ENCODE data around the gene LRMDA. TPM values are rescaled to one million over a fixed set of nuclear protein-coding genes. Genes with fewer than 3 reads are reported as not detected.

LRMDA gene
- total and polyA plus RNA-seq, 2 of the 8 experiments (the other 6 are each of a cell fraction or from before 2014, with no cell fraction given), result 0.86 to 2.8 TPM

DNA sequence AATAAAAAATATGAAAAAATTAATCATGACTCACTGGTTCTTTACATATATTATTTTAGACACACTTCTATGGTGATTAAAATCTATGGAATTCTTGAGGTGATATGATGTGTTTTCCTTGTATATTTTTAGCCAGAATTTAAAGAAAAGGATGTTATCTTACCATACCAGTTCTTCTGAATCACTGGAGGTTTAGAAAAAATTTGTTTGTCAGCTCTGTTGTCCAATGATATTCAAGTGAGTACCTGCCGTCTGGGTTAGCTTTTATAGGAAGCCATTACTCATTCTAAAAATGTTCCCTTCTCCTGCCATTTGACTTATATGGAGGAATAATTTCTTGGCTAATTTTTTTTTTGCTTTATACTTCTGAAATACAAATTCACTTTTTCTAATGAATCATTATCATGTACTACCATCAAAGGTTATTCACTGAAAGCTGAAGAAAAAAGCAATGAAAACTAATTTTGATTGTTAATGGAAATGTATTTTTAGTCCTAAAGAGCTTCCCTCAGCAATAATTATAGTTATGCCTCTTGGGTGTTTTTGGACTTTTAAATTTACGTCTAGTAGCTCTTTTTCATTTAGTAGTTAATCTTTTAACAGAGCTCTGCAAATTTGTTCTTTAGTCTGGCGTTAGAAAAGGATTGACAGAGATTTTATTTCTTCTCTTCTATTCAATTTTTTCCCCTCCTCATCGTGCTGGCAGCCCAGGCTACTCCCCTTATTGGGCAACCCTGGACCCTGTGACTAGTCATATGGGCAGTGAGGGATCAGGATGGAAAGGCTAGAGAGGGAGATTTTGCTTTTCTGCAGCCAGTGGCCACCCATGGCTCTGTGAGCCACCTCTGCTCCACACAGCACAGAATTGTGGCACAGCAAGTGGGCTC lies 434.2 kb downstream of the LRMDA start (continued):
- TF ChIP-seq, protein P1, sequence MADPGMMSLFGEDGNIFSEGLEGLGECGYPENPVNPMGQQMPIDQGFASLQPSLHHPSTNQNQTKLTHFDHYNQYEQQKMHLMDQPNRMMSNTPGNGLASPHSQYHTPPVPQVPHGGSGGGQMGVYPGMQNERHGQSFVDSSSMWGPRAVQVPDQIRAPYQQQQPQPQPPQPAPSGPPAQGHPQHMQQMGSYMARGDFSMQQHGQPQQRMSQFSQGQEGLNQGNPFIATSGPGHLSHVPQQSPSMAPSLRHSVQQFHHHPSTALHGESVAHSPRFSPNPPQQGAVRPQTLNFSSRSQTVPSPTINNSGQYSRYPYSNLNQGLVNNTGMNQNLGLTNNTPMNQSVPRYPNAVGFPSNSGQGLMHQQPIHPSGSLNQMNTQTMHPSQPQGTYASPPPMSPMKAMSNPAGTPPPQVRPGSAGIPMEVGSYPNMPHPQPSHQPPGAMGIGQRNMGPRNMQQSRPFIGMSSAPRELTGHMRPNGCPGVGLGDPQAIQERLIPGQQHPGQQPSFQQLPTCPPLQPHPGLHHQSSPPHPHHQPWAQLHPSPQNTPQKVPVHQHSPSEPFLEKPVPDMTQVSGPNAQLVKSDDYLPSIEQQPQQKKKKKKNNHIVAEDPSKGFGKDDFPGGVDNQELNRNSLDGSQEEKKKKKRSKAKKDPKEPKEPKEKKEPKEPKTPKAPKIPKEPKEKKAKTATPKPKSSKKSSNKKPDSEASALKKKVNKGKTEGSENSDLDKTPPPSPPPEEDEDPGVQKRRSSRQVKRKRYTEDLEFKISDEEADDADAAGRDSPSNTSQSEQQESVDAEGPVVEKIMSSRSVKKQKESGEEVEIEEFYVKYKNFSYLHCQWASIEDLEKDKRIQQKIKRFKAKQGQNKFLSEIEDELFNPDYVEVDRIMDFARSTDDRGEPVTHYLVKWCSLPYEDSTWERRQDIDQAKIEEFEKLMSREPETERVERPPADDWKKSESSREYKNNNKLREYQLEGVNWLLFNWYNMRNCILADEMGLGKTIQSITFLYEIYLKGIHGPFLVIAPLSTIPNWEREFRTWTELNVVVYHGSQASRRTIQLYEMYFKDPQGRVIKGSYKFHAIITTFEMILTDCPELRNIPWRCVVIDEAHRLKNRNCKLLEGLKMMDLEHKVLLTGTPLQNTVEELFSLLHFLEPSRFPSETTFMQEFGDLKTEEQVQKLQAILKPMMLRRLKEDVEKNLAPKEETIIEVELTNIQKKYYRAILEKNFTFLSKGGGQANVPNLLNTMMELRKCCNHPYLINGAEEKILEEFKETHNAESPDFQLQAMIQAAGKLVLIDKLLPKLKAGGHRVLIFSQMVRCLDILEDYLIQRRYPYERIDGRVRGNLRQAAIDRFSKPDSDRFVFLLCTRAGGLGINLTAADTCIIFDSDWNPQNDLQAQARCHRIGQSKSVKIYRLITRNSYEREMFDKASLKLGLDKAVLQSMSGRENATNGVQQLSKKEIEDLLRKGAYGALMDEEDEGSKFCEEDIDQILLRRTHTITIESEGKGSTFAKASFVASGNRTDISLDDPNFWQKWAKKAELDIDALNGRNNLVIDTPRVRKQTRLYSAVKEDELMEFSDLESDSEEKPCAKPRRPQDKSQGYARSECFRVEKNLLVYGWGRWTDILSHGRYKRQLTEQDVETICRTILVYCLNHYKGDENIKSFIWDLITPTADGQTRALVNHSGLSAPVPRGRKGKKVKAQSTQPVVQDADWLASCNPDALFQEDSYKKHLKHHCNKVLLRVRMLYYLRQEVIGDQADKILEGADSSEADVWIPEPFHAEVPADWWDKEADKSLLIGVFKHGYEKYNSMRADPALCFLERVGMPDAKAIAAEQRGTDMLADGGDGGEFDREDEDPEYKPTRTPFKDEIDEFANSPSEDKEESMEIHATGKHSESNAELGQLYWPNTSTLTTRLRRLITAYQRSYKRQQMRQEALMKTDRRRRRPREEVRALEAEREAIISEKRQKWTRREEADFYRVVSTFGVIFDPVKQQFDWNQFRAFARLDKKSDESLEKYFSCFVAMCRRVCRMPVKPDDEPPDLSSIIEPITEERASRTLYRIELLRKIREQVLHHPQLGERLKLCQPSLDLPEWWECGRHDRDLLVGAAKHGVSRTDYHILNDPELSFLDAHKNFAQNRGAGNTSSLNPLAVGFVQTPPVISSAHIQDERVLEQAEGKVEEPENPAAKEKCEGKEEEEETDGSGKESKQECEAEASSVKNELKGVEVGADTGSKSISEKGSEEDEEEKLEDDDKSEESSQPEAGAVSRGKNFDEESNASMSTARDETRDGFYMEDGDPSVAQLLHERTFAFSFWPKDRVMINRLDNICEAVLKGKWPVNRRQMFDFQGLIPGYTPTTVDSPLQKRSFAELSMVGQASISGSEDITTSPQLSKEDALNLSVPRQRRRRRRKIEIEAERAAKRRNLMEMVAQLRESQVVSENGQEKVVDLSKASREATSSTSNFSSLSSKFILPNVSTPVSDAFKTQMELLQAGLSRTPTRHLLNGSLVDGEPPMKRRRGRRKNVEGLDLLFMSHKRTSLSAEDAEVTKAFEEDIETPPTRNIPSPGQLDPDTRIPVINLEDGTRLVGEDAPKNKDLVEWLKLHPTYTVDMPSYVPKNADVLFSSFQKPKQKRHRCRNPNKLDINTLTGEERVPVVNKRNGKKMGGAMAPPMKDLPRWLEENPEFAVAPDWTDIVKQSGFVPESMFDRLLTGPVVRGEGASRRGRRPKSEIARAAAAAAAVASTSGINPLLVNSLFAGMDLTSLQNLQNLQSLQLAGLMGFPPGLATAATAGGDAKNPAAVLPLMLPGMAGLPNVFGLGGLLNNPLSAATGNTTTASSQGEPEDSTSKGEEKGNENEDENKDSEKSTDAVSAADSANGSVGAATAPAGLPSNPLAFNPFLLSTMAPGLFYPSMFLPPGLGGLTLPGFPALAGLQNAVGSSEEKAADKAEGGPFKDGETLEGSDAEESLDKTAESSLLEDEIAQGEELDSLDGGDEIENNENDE (IDR thresholded peaks at IDR 0.05; ENCODE audit: insufficient replicate concordance, low read length), result no peak
- TF ChIP-seq, protein P2, sequence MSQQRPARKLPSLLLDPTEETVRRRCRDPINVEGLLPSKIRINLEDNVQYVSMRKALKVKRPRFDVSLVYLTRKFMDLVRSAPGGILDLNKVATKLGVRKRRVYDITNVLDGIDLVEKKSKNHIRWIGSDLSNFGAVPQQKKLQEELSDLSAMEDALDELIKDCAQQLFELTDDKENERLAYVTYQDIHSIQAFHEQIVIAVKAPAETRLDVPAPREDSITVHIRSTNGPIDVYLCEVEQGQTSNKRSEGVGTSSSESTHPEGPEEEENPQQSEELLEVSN (IDR thresholded peaks at IDR 0.05), result no peak
- TF ChIP-seq TAF7 (optimal IDR thresholded peaks at IDR 0.05; ENCODE audit: borderline replicate concordance, low read depth, low read length) (no peak), RNF2 (IDR thresholded peaks at IDR 0.05; ENCODE audit: borderline replicate concordance, low read depth, low read length, missing control alignments, poor library complexity, severe bottlenecking) (no peak), EZH2 (IDR thresholded peaks at IDR 0.05; ENCODE audit: low read depth, low read length, severe bottlenecking) (no peak), KDM4A (IDR thresholded peaks at IDR 0.05; ENCODE audit: low read depth, low read length, severe bottlenecking) (no peak), PHF8 (conservative IDR thresholded peaks at IDR 0.05; ENCODE audit: low read depth, low read length) (no peak)
